Dedifferentiated amniotic fluid mesenchymal stem cell (primary cell): ENCODE results near the gene HEY2.
"Not testable (repeated sequence)": the region's sequence is repeated elsewhere in the genome, so short reads cannot be mapped to it uniquely, and the experiment has no call there.

ENCODE experiments used
- DNase-seq: peaks from one replicate; pipeline ENCODE4 v3.0.0-alpha.2; 2016; ENCODE audit errors: extremely low spot score

HEY2 gene

DNA sequence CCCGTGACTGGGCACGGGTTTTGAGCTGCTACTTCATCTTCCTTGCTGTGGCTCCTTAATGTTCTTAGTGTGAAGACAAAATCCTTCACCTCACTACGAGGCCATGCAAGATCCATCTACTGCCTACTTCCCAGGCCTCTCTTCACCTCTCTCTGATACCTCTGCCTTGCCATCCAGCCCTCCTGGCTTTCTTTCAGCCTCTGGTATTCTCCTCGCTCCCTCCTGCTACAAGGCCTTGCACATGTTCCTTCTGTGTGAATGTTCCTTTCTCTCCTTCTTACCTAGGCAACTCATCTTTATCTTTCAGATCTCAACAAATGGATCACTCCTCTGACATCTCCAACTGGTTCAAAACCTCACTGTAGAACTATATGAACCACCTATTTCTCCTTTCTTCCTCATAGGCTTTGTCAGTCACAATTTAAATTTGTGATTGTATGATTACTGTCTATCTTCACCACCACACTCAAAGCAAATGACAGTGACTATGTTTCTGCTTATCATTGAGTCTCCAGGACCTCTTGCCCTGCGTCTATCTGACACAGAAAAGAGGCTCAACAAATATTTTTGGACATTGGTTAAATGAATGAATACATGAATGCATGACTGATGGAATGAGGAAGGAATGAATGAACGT, 19.8 kb downstream of the HEY2 start:
- no peak for DNase-seq

DNA sequence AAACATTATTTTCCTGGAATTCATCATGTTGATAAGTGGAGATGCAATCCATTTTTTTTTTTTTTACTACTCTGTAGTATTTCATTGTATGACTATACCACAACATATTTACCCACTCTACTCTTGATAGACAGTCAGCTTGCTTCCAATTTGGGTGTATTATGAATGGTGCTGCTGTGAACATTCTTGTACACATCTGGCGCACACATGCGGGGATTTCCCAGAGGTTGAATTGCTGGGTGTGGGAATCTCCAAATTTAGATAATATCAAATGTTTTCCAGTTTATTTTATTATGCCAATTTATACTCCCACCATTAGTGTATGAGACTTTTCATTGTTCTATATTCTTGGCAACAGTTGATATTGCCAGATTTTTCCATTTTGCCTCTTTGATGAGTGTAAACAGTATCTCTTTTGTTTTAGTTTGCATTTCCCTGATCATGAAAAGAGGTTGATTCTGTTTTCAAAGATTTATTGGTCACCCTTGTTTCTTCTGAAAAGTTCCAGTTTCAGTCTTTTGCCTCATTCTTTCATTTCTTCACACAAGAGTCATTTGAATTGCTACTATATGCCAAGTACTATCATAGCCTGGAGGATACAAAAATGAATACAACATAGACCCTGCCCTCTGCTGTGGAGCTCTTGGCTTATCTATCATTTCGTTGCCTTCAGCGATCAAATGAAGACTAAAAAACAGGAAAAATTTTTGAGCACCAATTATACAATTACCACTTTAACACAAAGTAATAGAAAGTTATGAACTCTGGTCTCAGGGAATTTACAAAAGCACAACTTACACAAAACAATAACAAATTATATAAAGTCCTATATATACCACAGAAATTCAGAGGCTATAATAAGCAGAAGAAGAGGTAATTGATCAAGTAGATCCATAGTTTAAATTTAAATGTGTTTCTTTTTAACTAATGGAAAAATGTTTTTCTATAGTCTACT, 24.2 kb downstream of the HEY2 start:
- no peak for DNase-seq

DNA sequence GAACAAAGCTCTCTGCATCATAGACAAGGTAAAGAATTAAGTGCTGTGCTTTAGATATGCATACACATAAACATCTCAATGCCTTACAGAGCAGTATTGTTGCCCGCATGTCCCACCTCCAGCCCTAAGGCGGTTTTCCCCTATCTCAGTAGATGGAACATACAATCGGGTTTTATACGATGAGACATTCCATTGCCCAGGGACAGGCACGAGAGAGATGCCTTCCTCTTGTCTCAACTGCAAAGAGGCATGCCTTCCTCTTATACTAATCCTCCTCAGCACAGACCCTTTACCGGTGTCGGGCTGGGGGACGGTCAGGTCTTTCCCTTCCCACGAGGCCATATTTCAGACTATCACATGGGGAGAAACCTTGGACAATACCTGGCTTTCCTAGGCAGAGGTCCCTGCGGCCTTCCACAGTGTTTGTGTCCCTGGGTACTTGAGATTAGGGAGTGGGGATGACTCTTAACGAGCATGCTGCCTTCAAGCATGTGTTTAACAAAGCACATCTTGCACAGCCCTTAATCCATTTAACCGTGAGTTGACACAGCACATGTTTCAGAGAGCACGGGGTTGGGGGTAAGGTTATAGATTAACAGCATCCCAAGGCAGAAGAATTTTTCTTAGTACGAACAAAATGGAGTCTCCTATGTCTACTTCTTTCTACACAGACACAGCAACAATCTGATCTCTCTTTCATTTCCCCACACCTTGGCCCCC, 26.8 kb downstream of the HEY2 start:
- not testable (repeated sequence) for DNase-seq

GRCh38 chr6:125779924-125780539, 30.6 kb downstream of the HEY2 start:
- DNase-seq = peak; percentile 96

GRCh38 chr6:125780540-125781313, 31.3 kb downstream of the HEY2 start:
- DNase-seq = peak; percentile 80

- no peak for DNase-seq
Measured at GRCh38 chr6:125781314-125781868, 32.0 kb downstream of the HEY2 start.

GRCh38 chr6:125784365-125784764, 34.9 kb downstream of the HEY2 start:
- peak; percentile 72 for DNase-seq

DNA sequence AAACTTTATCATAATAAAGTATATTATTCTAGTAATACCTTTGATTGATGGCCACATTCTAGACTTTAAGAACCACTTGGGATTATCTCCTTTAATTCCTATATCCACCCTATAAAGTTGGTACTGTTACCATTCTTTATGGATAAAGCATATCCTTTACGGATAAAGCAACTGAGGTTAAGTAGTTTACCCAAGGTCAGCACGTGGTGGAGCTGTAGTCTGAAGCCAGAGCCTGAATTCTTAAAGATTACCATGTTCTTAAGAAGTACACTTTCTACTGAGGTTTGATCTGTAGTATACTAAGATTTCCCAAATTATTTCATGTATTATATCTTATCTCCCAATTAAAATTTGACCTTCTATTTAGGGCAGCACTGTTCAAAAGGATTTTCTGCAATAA, 38.4 kb downstream of the HEY2 start:
- no peak for DNase-seq

DNA sequence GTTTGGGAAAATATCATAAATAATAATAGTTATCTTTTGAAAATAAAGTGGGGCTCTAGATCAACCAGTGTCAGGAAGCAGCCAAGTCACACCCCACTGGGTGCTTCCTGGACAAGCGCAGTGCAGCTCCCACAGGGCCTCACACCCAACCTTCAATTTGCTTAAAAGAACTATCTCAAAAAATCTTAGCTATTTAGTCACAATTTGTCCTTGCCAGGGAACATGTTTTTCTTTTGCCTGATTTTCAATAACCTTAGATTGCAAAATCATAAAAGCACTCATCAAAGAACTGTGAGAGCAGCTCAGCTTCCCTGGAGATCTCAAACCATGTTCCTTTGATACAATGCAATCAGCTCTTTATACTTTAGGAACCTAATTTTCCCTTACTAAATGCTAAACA, 39.7 kb downstream of the HEY2 start:
- DNase-seq = no peak

GRCh38 chr6:125789576-125790357, 40.3 kb downstream of the HEY2 start:
- peak; percentile 26 for DNase-seq

GRCh38 chr6:125790358-125791150, 41.1 kb downstream of the HEY2 start, which contains the start of gene NCOA7:
Gene NCOA7 (plus strand): TSS chr6:125790960. CDS start chr6:125815355, 24,395 bp downstream.
- DNase-seq = peak; percentile 47

DNA sequence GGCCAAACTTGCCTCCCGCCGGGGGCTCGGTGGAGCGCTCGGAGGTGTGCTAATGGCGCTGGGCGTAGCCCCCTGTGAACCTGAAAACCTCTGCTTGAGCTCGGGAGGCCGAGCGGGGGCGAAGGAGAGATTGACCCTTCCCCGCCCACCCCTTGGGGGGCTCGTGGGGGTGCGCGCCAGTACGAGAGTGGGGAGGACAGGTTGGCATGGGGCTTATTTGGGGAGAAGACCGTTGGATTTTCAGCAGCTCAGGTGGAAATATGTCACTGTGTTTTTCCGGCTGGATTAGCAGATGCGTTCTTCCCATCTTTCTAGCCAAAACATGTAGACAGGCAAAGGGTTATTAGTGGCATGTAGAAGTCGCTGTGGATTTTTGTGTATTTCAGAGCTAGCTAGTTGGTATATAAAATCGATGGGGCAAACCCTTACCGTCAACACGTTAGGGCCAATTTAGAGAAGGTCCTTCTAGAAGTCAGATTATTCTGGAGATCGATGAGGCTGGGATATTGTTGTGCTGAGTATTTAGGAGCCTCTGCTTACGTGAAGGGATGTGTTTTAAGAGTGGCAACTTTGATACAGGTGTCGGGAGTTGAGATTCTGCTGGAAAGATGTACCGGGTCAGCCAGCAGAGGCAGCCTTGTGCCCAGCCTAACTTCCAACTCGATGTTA, 41.9 kb downstream of the HEY2 start:
- peak; percentile 55 for DNase-seq

GRCh38 chr6:125791820-125792165, 42.4 kb downstream of the HEY2 start:
- DNase-seq = no peak

DNA sequence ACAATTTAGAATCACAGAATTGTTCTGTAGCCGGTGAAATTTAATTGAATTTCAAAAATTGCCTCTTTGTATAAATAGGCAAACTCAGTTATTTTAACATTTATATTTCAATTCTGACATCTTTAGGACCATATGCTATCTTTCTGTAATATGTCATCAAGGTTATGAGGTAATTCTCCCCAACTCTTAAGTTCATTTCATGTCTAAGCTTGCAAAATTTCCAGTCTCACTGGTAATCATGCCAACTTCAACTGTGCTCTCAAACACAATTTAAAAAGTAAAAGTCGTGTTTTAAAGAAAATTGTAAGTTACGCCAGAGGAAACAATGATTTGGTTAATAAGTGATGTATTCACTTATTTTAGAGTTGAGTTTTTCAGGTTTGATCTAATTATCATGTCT, 42.7 kb downstream of the HEY2 start:
- no peak for DNase-seq

DNA sequence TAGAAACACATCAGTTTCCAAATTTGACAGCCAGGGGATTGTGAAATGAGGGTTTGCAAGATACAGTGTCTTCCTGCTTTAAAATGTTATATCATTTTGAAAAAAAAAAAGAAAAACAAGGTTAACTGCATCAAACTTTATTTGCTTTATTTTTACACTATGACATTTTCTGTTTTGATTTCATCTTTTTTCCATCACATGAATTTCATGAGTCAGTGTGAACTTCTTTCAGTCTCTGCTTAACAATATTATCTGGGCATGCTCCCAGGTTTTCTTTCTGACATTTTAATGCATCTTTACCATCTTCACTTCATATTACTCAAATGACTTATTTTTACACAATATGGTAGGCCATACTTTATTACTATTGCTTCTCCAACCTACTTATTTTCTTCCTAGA, 43.2 kb downstream of the HEY2 start:
- DNase-seq = peak; percentile 51

- no peak for DNase-seq
Measured at GRCh38 chr6:125793280-125793679, 43.8 kb downstream of the HEY2 start.

DNA sequence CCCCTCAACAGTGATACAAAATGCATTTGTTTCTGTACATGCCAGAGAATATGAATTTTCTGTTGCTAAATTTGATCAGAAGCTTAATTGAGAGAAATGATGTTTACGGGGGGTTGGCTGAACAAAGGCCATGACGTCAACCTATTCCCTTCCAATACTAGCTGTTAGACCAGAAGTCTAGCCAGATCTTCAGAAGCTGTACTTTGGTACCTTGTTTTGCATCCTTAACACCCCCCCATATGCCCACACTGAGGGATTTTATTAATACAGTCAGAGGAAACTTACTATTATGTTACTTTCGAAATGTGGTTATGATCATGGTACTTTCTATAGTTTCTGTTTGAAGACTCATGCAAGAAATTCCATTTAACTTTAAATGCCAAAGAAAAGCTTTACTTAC, 44.4 kb downstream of the HEY2 start:
- peak; percentile 43 for DNase-seq

- peak; percentile 39 for DNase-seq
Measured at GRCh38 chr6:125794342-125795137, 45.1 kb downstream of the HEY2 start.
